Astrocyte of the cerebellum (primary cell): Measurements from ENCODE around the gene ANKS1B.

ENCODE experiments used
- DNase-seq: peaks from one replicate; pipeline ENCODE4 v3.0.0-alpha.2; 2011; ENCODE audit warnings: low read depth
- H3K4me3 ChIP-seq: 2 replicates; pipeline ENCODE4 v1.5.1; 2011; ENCODE audit warnings: mild to moderate bottlenecking, low read depth, low read length, moderate library complexity
- CTCF ChIP-seq: IDR thresholded peaks from 2 replicates; pipeline ENCODE4 v1.5.1; 2012; ENCODE audit warnings: low read length, low read depth, moderate library complexity, mild to moderate bottlenecking; ENCODE audit errors: missing control alignments
- in situ Hi-C: cut with HindIII; loops from 2 replicates; pipeline ENCODE4 v1.10.0; 2017; ENCODE audit warnings: low sequenced_read_pairs

ANKS1B gene

GRCh38 chr12:99066726-99067125, 918.0 kb downstream of the ANKS1B start:
- no peak for TF ChIP-seq CTCF
- no peak overlapping the region for H3K4me3 ChIP-seq
- in situ Hi-C loops, result no loop called here
- DNase-seq, result no peak

- in situ Hi-C loops, result no loop called here
- DNase-seq, result no peak
- H3K4me3 ChIP-seq, result no peak overlapping the region
- no peak for TF ChIP-seq CTCF
Measured at GRCh38 chr12:99063182-99063581, 921.6 kb downstream of the ANKS1B start.

- no peak for DNase-seq
- in situ Hi-C loops, result no loop called here
- TF ChIP-seq CTCF, result no peak
- H3K4me3 ChIP-seq, result no peak overlapping the region
Measured at GRCh38 chr12:99059824-99060511, 924.8 kb downstream of the ANKS1B start.

- no peak overlapping the region for H3K4me3 ChIP-seq
- TF ChIP-seq CTCF, result no peak
- DNase-seq, result no peak
- in situ Hi-C loops, result no loop called here
Measured at GRCh38 chr12:99057670-99058069, 927.1 kb downstream of the ANKS1B start.

GRCh38 chr12:99056186-99056585, 928.5 kb downstream of the ANKS1B start:
- DNase-seq, result no peak
- H3K4me3 ChIP-seq, result no peak overlapping the region
- in situ Hi-C loops, result no loop called here
- no peak for TF ChIP-seq CTCF

- in situ Hi-C loops, result no loop called here
- TF ChIP-seq CTCF, result no peak
- H3K4me3 ChIP-seq, result no peak overlapping the region
- no peak for DNase-seq
Measured at GRCh38 chr12:99055299-99055698, 929.4 kb downstream of the ANKS1B start.
